ENCODE data around the gene SLC25A12. TPM values are rescaled to one million over a fixed set of nuclear protein-coding genes. Genes with fewer than 3 reads are reported as not detected.

Gene SLC25A12
- total and polyA plus RNA-seq, 2 of the 13 experiments (the other 11 are each of a cell fraction or from before 2014, with no cell fraction given): 8.1 to 15.9 TPM

- in situ Hi-C loops (cut with HindIII; ENCODE audit: extremely low pct_ligation_motif_present, low pct_unique_long_range_greater_than_20kb) (no loop called here), intact Hi-C loops (cut with micrococcal nuclease; ENCODE audit: unreplicated experiment) (loop anchor here (10.0 kb wide), 1 partner anchor 63 kb away; no protein-coding TSS in a partner anchor)
- Histone ChIP-seq H3K36me3 (replicated peaks in 1 of 2; ENCODE audit: control insufficient read depth in 1 of 2, insufficient read depth in 2 of 2, low read length in 2 of 2) (peaks cover 2 to 8% of the 10 kb centered on the region in 2 experiments; a peak in 3 of 5 replicates), H3K4me1 (ENCODE audit: insufficient read depth, low read length) (peaks cover 26% of the 10 kb centered on the region), H3K9me3 (ENCODE audit: low read length) (no peaks in the 10 kb centered on the region), H3K79me2 (ENCODE audit: insufficient read depth, low read length) (no peaks in the 10 kb centered on the region), H2AFZ (ENCODE audit: low read length) (no peak overlapping the region), H3K9ac (ENCODE audit: insufficient read depth, low read depth, low read length) (no peak overlapping the region), H4K20me1 (ENCODE audit: insufficient read depth, low read length) (no peaks in the 10 kb centered on the region), H3K4me2 (ENCODE audit: low read depth, low read length) (no peak overlapping the region), H3K27ac (ENCODE audit: extremely low read length, insufficient read depth, low read length) (peak overlapping the region; percentile 5), H3K4me3 (replicated peaks in 1 of 3; ENCODE audit: insufficient read depth in 1 of 3, low read depth in 2 of 3, low read length in 3 of 3) (no peak overlapping the region), H3K27me3 (ENCODE audit: control insufficient read depth in 1 of 2, insufficient read depth in 2 of 2, low read length in 2 of 2) (no peaks in the 10 kb centered on the region)
- WGBS (ENCODE audit: low lambda C conversion rate): 73% methylated on average over 11 of the region's 11 CpGs
- peak; percentile 75 for ATAC-seq
- peak; percentile 33 for DNase-seq (ENCODE audit: low spot score)
- POLR2A ChIA-PET: interaction anchor here (1.5 to 2.0 kb wide), 2 partner anchors 20 to 58 kb away, joined by 5 to 7 read pairs; no protein-coding TSS in a partner anchor
- no TSS peak for BruUV-seq (replicated peaks)
- CTCF ChIA-PET (ENCODE audit: low intra/inter-chr PET ratio, low total read pairs): no interaction called here
- no peak for FAIRE-seq
- TF ChIP-seq NFKB2 (CRISPR knock-in tag; IDR thresholded peaks at IDR 0.05; ENCODE audit: borderline replicate concordance): no peak
- TF ChIP-seq, protein P1, sequence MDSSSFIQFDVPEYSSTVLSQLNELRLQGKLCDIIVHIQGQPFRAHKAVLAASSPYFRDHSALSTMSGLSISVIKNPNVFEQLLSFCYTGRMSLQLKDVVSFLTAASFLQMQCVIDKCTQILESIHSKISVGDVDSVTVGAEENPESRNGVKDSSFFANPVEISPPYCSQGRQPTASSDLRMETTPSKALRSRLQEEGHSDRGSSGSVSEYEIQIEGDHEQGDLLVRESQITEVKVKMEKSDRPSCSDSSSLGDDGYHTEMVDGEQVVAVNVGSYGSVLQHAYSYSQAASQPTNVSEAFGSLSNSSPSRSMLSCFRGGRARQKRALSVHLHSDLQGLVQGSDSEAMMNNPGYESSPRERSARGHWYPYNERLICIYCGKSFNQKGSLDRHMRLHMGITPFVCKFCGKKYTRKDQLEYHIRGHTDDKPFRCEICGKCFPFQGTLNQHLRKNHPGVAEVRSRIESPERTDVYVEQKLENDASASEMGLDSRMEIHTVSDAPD (CRISPR knock-in tag; IDR thresholded peaks at IDR 0.05): no peak
- no peak for TF ChIP-seq ZNF703 (CRISPR knock-in tag; IDR thresholded peaks at IDR 0.05; ENCODE audit: borderline replicate concordance)
- no peak for TF ChIP-seq TOPORS (CRISPR knock-in tag; IDR thresholded peaks at IDR 0.05)
- TF ChIP-seq ARID2 (CRISPR knock-in tag; IDR thresholded peaks at IDR 0.05; ENCODE audit: borderline replicate concordance): no peak
- no peak for TF ChIP-seq CBX1 (IDR thresholded peaks at IDR 0.05; ENCODE audit: low read depth)
- peak; percentile 85 for TF ChIP-seq SOX13 (IDR thresholded peaks at IDR 0.05)
- TF ChIP-seq SOX13 (CRISPR knock-in tag; conservative IDR thresholded peaks at IDR 0.05 in 1 of 2, IDR thresholded peaks at IDR 0.05 in 1 of 2): peak in 1 of 2 experiments; percentile 95; a peak in 2 of 4 replicates
- TF ChIP-seq ZNF468 (CRISPR knock-in tag; IDR thresholded peaks at IDR 0.05): no peak
- no peak for TF ChIP-seq ZNF296 (CRISPR knock-in tag; conservative IDR thresholded peaks at IDR 0.05)
- no peak for TF ChIP-seq PATZ1 (CRISPR knock-in tag; IDR thresholded peaks at IDR 0.05)
- TF ChIP-seq PCBP2 (optimal IDR thresholded peaks at IDR 0.05; ENCODE audit: low read depth, low read length, poor library complexity, severe bottlenecking): no peak
- TF ChIP-seq ZNF503 (CRISPR knock-in tag; IDR thresholded peaks at IDR 0.05): 0 out of 2 replicates have a peak, but pooled peaks have one; percentile 27
- no peak for TF ChIP-seq FOXP1 (IDR thresholded peaks at IDR 0.05)
- peak; percentile 74; the same call in 1 of the 2 replicates for TF ChIP-seq FOXP1 (CRISPR knock-in tag; IDR thresholded peaks at IDR 0.05)
- no peak for TF ChIP-seq ZNF362 (CRISPR knock-in tag; IDR thresholded peaks at IDR 0.05; ENCODE audit: borderline replicate concordance)
- peak; percentile 53; the same call in 1 of the 2 replicates for TF ChIP-seq NR2F2 (IDR thresholded peaks at IDR 0.05; ENCODE audit: borderline replicate concordance, low read depth)
Measured at GRCh38 chr2:171787333-171788072, 106.5 kb downstream of the SLC25A12 start.
